IPS DF 6.9 (cell line): ENCODE results near the gene LDLR.
"Not testable (repeated sequence)": the region's sequence is repeated elsewhere in the genome, so short reads cannot be mapped to it uniquely, and the experiment has no call there.

ENCODE experiments used
- DNase-seq: peaks from one replicate; pipeline ENCODE4 v3.0.0-alpha.2; 2013; ENCODE audit warnings: low read depth, low spot score
- H3K27ac ChIP-seq: one replicate; pipeline ENCODE4 v1.5.1; 2013; ENCODE audit warnings: low read length, control low read depth
- H3K27me3 ChIP-seq: 2 replicates; pipeline ENCODE4 v1.6.1; 2013; ENCODE audit warnings: mild to moderate bottlenecking, low read length; ENCODE audit not compliant: control insufficient read depth, insufficient read depth
- H3K36me3 ChIP-seq: 2 replicates; pipeline ENCODE4 v1.6.1; 2013; ENCODE audit warnings: low read length; ENCODE audit not compliant: control insufficient read depth, insufficient read depth
- H3K4me1 ChIP-seq: 2 replicates; pipeline ENCODE4 v1.6.1; 2013; ENCODE audit warnings: low read length; ENCODE audit not compliant: control insufficient read depth, insufficient read depth
- H3K4me3 ChIP-seq: 2 replicates; pipeline ENCODE4 v1.5.1; 2013; ENCODE audit warnings: mild to moderate bottlenecking, low read length
- H3K9me3 ChIP-seq: 2 replicates; pipeline ENCODE4 v1.6.1; 2013; ENCODE audit warnings: low read length, inconsistent platforms; ENCODE audit not compliant: control insufficient read depth, insufficient read depth
- WGBS: extraction: QIAGEN DNeasy Blood & Tissue Kit; methylation state at CpG from one replicate; pipeline ENCODE4 v1.1.7; 2013; ENCODE audit warnings: mixed read lengths, missing lambda C conversion rate; ENCODE audit not compliant: insufficient read length, insufficient coverage; 5-methylcytosine and 5-hydroxymethylcytosine counted together

LDLR gene

GRCh38 chr19:11123114-11123513 lies 33.9 kb downstream of the LDLR start:
- DNase-seq = no peak
- Histone ChIP-seq H3K4me3 (no peak overlapping the region), H3K27me3 (no peaks in the 10 kb centered on the region), H3K27ac (no peak overlapping the region), H3K4me1 (no peaks in the 10 kb centered on the region; the same call in 1 of the 2 replicates), H3K9me3 (no peaks in the 10 kb centered on the region), H3K36me3 (peaks cover 53% of the 10 kb centered on the region)
- WGBS = no CpG with 5 or more reads among the region's 13 CpGs

- DNase-seq, H3K4me1 ChIP-seq, H3K9me3 ChIP-seq, H3K27me3 ChIP-seq, H3K27ac ChIP-seq, H3K4me3 ChIP-seq: not testable (repeated sequence)
- no CpG with 5 or more reads among the region's 4 CpGs for WGBS
- peaks cover 56% of the 10 kb centered on the region for H3K36me3 ChIP-seq
Observed at GRCh38 chr19:11124157-11124556, 34.9 kb downstream of the LDLR start.

GRCh38 chr19:11125994-11126685 lies 36.9 kb downstream of the LDLR start:
- Histone ChIP-seq H3K27me3 (no peaks in the 10 kb centered on the region), H3K27ac (no peak overlapping the region), H3K36me3 (peaks cover 51% of the 10 kb centered on the region), H3K4me3 (no peak overlapping the region), H3K9me3 (no peaks in the 10 kb centered on the region), H3K4me1 (no peaks in the 10 kb centered on the region; the same call in 1 of the 2 replicates)
- WGBS = no CpG with 5 or more reads among the region's 11 CpGs
- DNase-seq = peak; percentile 87

GRCh38 chr19:11127905-11128304 lies 38.6 kb downstream of the LDLR start:
- Histone ChIP-seq H3K4me3 (no peak overlapping the region), H3K27ac (no peak overlapping the region), H3K4me1 (no peaks in the 10 kb centered on the region; the same call in 1 of the 2 replicates), H3K27me3 (no peaks in the 10 kb centered on the region), H3K9me3 (no peaks in the 10 kb centered on the region), H3K36me3 (peaks cover 61% of the 10 kb centered on the region)
- no CpG with 5 or more reads among the region's 15 CpGs for WGBS
- no peak for DNase-seq

GRCh38 chr19:11130824-11131455 lies 41.7 kb downstream of the LDLR start:
- Histone ChIP-seq H3K4me3 (no peak overlapping the region), H3K9me3 (no peaks in the 10 kb centered on the region), H3K36me3 (peaks cover 48% of the 10 kb centered on the region), H3K4me1 (no peaks in the 10 kb centered on the region; the same call in 1 of the 2 replicates), H3K27ac (no peak overlapping the region), H3K27me3 (no peaks in the 10 kb centered on the region)
- no peak for DNase-seq
- WGBS = no CpG with 5 or more reads among the region's 19 CpGs

- Histone ChIP-seq H3K9me3 (no peaks in the 10 kb centered on the region), H3K27me3 (no peaks in the 10 kb centered on the region), H3K4me3 (no peak overlapping the region), H3K36me3 (peaks cover 45% of the 10 kb centered on the region), H3K27ac (no peak overlapping the region), H3K4me1 (no peaks in the 10 kb centered on the region; the same call in 1 of the 2 replicates)
- no peak for DNase-seq
- WGBS = no CpG with 5 or more reads among the region's 7 CpGs
Observed at GRCh38 chr19:11131471-11131870, 42.2 kb downstream of the LDLR start.

GRCh38 chr19:11136400-11137101 lies 47.3 kb downstream of the LDLR start:
- Histone ChIP-seq H3K4me3 (no peak overlapping the region), H3K4me1 (peaks cover 2% of the 10 kb centered on the region; the same call in 1 of the 2 replicates), H3K27ac (no peak overlapping the region), H3K36me3 (peaks cover 11% of the 10 kb centered on the region), H3K27me3 (no peaks in the 10 kb centered on the region), H3K9me3 (no peaks in the 10 kb centered on the region)
- DNase-seq = no peak
- WGBS = no CpG with 5 or more reads among the region's 14 CpGs

GRCh38 chr19:11137542-11138384 lies 48.5 kb downstream of the LDLR start:
- Histone ChIP-seq H3K36me3 (peaks cover under 1% of the 10 kb centered on the region; the same call in 1 of the 2 replicates), H3K4me3 (peak overlapping the region; percentile 17; the same call in 1 of the 2 replicates), H3K9me3 (no peaks in the 10 kb centered on the region), H3K27ac (no peak overlapping the region), H3K27me3 (no peaks in the 10 kb centered on the region), H3K4me1 (peaks cover 7% of the 10 kb centered on the region; the same call in 1 of the 2 replicates)
- WGBS = no CpG with 5 or more reads among the region's 28 CpGs
- no peak for DNase-seq

- DNase-seq = no peak
- H3K27ac ChIP-seq = no peak overlapping the region
Observed at GRCh38 chr19:11138601-11139300, 49.5 kb downstream of the LDLR start.

More at GRCh38 chr19:11138601-11139300, 49.5 kb downstream of the LDLR start:
- Histone ChIP-seq H3K4me3 (no peak overlapping the region), H3K27me3 (no peaks in the 10 kb centered on the region), H3K9me3 (no peaks in the 10 kb centered on the region), H3K4me1 (peaks cover 10% of the 10 kb centered on the region; the same call in 1 of the 2 replicates), H3K36me3 (no peaks in the 10 kb centered on the region)
- no CpG with 5 or more reads among the region's 13 CpGs for WGBS
